T1000 (cell line): ENCODE results near the gene SELP.

ENCODE experiments used
- DNase-seq: peaks from one replicate; lab custom pipeline; 2025; ENCODE audit warnings: mixed read lengths; lab: John Stamatoyannopoulos, UW

Gene SELP

DNA sequence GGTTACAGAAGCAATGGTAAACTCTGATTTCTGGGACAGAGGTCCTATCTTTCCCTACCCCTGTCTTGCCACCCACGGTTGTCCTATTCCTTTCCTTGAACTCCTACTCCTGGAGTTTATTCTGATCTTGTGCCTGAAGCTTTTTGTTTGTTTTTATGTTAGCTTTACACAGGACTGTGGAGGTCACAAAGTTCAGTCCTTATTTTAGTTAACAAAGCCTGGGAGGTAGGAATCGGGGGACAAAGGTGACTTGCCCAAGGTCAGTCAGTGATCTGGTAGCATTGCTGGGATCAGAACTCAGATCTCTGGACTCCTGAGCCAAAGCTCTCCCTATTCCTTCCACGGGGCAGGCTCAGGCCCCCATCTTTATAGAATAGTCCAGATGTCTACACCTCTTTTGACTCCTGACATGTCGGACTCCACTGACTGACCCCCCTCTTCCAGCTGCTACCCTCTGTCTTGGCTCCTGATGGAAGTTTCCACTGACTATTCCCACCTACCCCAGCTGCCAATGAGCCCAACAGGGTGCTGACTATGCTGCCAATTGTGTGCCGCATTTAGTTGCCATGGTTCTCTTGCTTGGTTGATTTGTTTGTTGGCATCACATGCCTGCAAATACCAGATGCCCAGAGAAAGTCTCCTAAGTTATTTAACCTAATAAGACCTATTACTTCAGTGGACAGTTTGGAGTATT, 53.5 kb downstream of the SELP start:
- DNase-seq = no peak

DNA sequence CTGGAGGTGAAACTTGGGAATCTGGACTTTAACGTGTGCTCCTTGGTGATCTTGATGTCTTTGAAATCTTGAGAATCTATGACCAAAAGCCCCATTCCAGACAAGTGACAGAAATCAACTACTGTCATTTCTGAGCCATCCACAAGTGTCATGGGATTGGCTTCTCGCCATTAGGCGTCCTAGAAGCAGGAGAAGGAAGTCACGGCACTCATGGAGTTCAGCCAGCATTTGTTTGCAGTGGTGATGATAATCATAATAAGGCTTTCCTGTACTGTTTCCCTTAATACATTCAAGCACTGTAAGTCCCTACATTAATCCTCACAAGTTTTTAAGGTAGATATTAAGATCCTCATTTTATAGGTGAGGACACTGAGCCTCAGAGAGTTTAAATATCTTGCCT, 55.6 kb downstream of the SELP start:
- DNase-seq = no peak

DNA sequence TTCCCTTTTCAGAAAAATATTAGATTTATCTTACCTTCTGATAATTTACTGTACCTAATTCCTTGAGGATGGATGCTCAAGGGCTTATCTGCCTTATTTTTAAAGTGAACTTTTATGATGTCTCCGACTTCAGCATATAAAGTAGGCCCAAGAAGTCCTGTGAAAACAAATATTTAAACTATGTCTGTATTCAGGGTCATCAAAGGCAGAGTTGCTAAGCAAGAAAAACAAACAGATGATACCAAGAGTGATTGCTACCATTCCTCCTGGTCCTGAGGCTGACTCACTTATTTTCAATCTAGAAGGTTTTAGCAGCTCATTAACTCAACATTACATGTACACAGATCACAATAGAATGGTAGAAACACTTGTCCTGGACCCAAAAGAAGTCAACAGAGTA, 57.7 kb downstream of the SELP start:
- no peak for DNase-seq

DNA sequence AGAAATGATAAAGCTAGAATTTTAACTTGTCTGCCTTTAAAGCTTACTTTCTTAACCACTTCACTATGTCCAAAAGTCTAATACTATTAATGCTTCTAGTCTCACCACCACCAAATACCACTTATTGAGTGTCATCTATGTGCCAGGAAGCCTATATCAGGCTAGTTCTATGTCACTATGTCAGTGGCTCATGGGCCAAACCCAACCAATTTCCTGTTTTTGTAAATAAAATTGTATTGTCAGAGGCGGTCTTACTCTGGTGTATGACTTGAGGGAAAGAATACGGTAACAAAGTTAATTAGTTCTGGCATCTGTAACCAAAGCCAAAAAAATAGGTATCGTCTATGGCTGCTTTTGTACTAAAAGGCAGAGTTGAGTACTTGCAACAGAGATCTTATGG, 58.5 kb downstream of the SELP start:
- DNase-seq = no peak

DNA sequence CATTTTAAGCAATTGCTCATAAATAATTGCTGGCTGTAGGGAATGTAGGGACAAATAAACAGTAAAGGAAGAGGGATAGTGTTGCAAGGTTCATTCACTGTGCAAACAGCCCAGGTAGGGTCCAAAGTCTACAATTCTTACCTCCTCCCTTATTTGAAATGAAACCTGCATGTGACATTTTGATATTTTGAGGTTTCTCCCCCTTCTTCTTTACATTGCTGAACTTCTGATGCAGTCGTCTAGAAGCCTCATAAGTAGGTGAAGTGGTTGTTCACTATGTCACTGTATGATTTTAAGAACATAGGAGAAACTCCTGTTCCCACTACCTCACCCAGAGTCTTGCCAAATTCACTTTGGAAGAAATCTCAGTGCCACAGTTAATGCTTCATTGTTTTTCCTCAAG, 59.8 kb downstream of the SELP start:
- DNase-seq = no peak

DNA sequence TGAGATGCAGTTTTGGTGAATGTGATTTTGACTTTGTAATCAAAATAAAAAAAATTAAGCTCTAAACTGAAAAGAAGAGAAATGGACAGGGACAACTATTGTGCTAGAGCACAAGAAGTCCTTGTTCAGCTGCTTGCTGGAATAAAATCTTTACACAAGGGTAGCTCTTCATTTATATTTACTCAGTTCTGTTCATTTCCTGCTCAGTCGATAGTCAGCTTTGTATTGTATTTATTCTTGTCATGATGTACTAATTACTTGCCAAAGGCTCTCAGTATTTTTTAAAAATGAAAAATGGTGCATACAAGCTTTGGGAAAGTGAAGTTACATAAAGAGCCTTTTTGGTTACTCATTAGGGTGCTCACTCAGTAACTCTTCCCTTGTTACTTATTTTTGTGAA, 61.4 kb downstream of the SELP start:
- no peak for DNase-seq

DNA sequence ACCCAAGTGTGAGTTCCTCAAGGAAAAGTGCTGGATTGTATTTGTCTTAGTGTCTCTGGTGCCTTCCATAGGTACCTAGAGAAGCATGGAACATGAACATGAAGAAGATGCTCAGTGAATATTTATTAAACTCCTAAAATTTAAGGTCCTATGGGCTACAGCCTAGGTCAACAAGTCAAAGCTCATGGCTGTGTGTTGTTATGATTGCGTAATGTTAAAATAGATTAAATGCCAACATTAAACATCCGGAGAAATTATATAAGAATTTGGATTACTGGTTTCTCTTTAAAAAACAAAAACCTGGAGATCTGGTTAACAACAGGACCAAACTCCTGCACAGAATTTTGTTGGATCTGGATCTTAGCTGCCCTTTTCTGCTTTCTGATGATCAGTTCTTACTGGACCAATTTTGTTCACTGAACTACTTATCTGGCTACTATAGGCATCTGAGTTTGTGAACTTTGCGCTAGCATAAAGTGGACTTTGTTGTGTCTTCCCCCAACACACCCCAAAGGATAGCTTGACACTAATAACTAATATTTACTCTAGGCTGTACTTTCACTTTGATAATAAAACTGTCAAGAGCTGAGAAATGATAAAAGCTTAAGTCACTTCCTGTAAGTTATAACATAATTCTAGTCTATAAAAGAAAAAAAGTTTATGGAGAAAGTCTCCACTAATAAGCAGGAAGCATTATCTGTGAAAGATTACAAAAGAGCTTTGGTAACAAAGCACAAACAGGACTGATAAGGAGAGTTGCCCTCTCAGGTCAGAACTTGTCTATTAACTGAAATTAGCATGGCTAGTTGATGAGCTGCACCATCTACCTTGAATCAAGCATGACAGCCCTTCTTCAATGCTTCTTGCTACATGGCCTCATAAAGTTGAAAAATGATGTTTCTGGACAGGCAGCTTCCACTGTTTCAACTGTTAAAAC, 64.3 kb downstream of the SELP start:
- no peak for DNase-seq

DNA sequence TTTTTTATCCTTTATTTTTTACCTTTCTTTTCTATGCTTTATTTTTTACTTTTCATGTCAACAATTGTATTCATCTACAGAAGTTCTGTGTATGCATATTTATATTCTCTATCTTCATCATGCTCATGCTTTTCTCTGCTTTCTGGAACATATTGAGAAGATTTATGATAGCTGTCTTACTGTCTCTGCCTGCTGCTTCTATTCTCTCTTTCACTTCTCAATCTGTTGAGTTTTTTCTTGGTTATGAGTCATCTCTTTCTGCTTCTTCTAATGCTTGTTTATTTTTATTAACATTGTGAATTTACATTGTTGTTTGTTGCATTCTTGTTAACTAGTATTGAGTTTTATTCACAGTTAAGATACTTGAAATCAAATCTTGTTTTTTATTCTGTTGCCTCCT, 66.3 kb downstream of the SELP start:
- DNase-seq = no peak

DNA sequence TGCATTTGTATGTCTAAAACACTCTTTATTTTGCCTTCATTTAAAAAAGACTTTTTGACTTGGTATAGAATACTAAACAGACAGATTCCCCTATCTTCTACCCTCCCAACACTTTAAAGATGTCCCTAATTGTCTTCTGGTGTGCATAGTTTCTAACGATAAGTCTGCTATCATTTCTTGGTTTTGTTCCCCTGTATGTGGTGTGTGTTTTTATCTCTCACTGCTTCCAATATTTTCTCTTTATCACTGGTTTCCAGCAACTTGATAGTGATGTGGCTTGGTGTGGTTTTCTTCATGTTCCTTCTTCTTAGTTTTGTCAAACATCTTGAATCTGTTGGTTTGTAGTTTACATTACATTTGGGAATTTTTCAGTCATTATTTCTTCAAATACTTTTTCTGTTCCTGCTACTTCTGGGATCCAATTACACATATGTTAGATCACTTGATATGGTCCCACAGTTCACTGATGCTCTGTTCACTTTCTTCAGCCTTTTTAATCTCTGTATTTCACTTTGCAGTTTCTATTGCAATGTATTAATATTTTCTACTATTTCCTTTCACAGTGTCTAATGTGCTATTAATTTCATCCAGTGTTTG, 66.8 kb downstream of the SELP start:
- DNase-seq = no peak

DNA sequence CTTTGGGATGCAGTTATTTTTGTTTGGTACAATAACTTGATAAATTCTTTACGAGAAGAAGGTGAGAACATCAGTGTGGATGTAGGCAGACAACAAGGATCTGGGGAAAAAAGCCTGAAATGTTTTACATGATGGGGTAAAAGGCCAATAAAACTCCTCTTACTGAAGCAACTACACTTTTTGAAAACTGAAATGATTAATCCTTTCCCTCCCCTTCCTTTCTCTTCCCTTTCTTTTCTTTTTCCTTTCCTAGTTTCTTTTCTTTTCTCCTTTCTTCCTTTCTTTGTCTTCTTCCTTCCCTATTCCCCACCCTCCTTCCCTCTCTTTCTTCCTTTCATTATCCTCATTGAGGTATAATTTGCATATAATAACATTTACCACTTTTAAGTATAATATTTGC, 68.2 kb downstream of the SELP start:
- DNase-seq = no peak

DNA sequence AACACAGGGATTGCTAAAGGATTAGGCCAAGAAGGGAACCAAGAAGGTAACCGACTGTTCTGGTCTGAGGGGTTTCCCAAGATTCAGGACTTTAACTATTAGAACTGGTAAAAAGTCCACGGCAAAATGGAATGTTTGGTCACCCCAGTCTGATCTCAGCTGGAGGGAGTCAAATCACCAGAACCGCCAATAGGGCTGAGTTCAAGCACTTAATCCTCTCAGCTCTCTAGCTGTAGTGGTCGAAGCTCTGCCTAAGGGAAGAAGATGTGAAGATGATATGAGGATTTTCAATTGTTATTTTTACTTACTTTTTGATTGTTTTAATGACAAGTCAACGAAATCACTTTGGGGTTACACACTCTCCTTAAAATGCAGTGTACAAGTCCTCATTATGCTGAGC, 72.8 kb downstream of the SELP start:
- DNase-seq = no peak

DNA sequence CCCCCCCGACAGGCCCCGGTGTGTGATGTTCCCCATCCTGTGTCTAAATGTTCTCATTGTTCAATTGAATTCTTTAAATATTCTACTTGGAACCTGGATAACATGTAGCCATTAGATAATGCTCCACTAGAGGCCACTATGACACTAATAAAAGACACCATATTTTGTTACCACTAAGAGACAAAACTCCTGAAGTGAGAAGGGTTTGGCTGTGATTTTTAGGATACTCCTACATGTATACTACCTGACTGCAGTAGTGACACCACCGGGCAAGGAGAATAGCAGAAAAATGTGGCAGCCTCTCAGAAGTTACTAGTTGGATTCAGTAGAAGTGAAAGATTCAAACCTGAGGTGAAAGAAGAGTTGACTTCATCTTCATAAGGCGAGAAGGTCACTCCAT, 79.6 kb downstream of the SELP start:
- no peak for DNase-seq

DNA sequence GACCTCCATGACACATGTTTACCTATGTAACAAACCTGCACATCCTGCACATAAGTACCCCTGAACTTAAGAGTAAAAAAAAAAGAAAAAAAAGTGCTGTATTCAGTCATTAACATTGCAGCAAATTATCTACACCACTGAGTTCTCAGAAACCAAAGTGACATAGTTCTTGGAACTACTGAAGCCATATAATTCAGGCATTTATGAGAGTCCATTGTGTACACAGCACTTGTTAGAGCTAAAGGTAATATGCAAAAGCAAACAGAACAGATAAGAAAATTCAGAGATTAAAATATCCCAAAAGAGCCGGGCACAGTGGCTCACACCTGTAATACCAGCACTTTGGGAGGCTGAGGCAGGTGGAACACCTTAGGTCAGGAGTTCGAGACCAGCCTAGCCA, 81.6 kb downstream of the SELP start:
- DNase-seq = no peak

DNA sequence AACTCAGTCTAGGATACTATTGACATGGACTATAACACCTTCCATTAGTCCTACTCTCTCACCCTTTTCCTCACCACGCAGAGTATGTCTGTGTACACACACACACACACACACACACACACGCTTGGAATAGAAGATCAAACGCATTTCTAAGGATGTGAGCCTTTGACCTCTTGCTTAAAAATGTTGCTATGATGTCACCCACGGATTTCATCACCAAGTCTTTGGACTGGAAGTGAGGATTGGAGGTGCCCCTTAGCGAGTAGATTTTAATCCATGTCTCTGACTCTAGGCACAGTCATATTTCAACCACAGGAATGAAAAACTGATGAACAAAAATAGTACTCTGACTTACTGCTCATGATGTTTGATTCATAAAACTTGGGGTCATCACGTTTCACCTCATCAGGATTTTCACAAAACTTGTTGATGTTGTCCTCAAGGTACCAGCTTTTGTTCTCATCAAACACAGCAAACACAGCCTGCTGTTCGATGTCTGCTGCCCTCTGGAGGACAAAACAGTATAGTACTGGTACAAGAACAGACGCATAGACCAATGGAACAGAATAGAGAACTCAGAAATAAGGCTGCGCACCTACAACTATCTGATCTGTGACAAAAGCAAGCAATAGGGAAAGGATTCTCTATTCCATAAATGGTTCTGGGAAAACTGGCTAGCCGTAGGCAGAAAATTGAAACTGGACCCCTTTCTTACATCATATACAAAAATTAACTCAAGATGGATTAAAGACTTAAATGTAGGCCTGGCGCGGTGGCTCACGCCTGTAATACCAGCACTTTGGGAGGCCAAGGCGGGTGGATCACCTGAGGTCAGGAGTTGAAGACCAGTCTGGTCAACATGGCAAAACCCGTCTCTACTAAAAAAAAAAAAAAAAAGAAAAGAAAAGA, 83.6 kb downstream of the SELP start:
- peak; percentile 21 for DNase-seq

DNA sequence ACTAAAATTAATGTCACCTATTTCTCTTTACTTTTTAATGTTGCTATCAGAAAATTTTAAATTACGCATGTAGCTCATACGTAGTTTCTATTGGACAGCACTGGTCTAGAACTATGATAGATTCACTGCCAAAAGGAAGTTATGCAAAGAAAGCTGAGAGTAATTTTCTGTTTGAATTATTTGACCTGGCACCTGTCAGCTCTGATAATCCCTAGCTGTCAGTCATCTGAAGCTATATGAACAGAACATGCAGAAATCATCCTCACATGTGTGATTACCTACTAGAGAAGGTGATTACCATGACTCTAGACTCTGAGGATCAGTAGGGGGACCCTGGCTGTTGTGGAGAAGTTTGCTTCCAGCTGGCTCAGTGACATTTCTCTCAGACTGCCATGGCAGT, 84.5 kb downstream of the SELP start:
- no peak for DNase-seq

DNA sequence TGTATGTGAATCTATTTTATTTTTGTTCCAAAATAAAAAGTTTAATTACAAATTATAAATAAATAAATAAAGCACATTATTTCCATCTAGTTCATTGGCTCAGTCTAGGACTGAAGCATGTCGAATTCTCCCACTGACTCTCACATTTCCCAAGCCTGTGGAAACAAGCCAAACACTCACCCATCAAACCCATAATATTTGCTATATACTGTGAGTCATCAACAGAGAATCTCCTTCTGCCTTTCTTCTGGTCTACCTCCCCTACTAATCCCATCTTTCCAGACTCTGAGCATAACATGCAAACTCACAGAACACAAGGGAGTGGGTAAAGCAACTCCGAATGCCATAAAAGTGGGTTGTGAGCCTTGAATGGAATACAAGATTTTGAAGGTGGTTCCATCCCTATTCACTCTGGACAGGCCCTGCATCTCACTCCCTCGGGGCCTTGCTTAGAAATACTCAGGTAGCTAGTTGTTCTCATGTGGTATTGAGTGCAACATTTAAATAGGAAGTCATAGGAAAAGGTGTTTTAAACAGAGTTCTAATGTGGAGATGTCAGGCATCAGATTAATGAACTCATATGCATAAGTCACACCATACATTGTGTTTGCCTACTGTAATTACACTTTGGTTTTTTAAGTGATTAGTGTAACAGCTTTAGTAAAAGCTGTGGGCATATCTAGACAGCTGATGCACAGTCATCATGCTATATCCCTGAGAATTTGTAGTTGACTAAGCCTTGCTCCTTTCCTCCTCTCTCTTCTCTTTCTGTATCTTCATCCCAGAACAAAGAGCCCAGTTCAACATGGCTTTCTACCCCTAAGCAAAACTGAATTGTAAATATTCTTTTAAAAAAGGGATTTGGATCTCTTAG, 90.7 kb downstream of the SELP start:
- DNase-seq = peak; percentile 31
